ENCODE measurements around the gene AKT2. TPM values are rescaled to one million over a fixed set of nuclear protein-coding genes. Genes with fewer than 3 reads are reported as not detected.

AKT2 gene
- total RNA-seq, 1 experiment from 2014 or later: 149 TPM

- no peak overlapping the region for H2AFZ ChIP-seq
- no peak overlapping the region for H3K4me3 ChIP-seq
- H3K27ac ChIP-seq: no peak overlapping the region
- H3K9me3 ChIP-seq (ENCODE audit: insufficient read depth, low read depth): no peaks in the 10 kb centered on the region
- ChIA-PET POLR2A (ENCODE audit: unreplicated experiment) (no interaction called here), CTCF (no interaction called here)
- H3K4me1 ChIP-seq (replicated peaks; ENCODE audit: insufficient read depth): no peaks in the 10 kb centered on the region
- TF ChIP-seq EZH2 (IDR thresholded peaks at IDR 0.05; ENCODE audit: low read depth) (no peak), CTCF (conservative IDR thresholded peaks at IDR 0.05) (no peak)
- H3F3A ChIP-seq (ENCODE audit: insufficient read depth, low read depth): no peaks in the 10 kb centered on the region
- H3K27me3 ChIP-seq (ENCODE audit: insufficient read depth, low read depth): no peaks in the 10 kb centered on the region
- no peak for DNase-seq
- no peaks in the 10 kb centered on the region for H3K79me2 ChIP-seq (ENCODE audit: low read depth)
- H3K4me2 ChIP-seq: no peak overlapping the region
- BruUV-seq (replicated peaks): no TSS peak
- intact Hi-C loops (cut with micrococcal nuclease; ENCODE audit: unreplicated experiment): no loop called here
- no peaks in the 10 kb centered on the region for H3K36me3 ChIP-seq (ENCODE audit: low read depth)
- no peaks in the 10 kb centered on the region for H3K9me2 ChIP-seq (ENCODE audit: insufficient read depth)
- H4K20me1 ChIP-seq (ENCODE audit: insufficient read depth): no peaks in the 10 kb centered on the region
Measured at GRCh38 chr19:40322951-40323615, 37.9 kb upstream of the AKT2 start.

GRCh38 chr19:40322271-40322610 lies 37.1 kb upstream of the AKT2 start:
- ChIA-PET POLR2A (ENCODE audit: unreplicated experiment) (no interaction called here), CTCF (no interaction called here)
- H3K79me2 ChIP-seq (ENCODE audit: low read depth): no peaks in the 10 kb centered on the region
- H3K27ac ChIP-seq: no peak overlapping the region
- no peaks in the 10 kb centered on the region for H3K27me3 ChIP-seq (ENCODE audit: insufficient read depth, low read depth)
- no peak overlapping the region for H3K4me2 ChIP-seq
- H3F3A ChIP-seq (ENCODE audit: insufficient read depth, low read depth): no peaks in the 10 kb centered on the region
- H3K9me3 ChIP-seq (ENCODE audit: insufficient read depth, low read depth): no peaks in the 10 kb centered on the region
- no peaks in the 10 kb centered on the region for H3K36me3 ChIP-seq (ENCODE audit: low read depth)
- no peak for DNase-seq
- no peaks in the 10 kb centered on the region for H3K4me1 ChIP-seq (replicated peaks; ENCODE audit: insufficient read depth)
- no TSS peak for BruUV-seq (replicated peaks)
- intact Hi-C loops (cut with micrococcal nuclease; ENCODE audit: unreplicated experiment): no loop called here
- H2AFZ ChIP-seq: no peak overlapping the region
- no peak for TF ChIP-seq CTCF (conservative IDR thresholded peaks at IDR 0.05)
- no peak for TF ChIP-seq EZH2 (IDR thresholded peaks at IDR 0.05; ENCODE audit: low read depth)
- H4K20me1 ChIP-seq (ENCODE audit: insufficient read depth): no peaks in the 10 kb centered on the region
- H3K4me3 ChIP-seq: no peak overlapping the region
- H3K9me2 ChIP-seq (ENCODE audit: insufficient read depth): no peaks in the 10 kb centered on the region

- TF ChIP-seq CTCF (conservative IDR thresholded peaks at IDR 0.05) (no peak), EZH2 (IDR thresholded peaks at IDR 0.05; ENCODE audit: low read depth) (no peak)
- H3K9me2 ChIP-seq (ENCODE audit: insufficient read depth): no peaks in the 10 kb centered on the region
- H3K4me1 ChIP-seq (replicated peaks; ENCODE audit: insufficient read depth): no peaks in the 10 kb centered on the region
- H3F3A ChIP-seq (ENCODE audit: insufficient read depth, low read depth): no peaks in the 10 kb centered on the region
- no peak overlapping the region for H3K4me2 ChIP-seq
- no peak for DNase-seq
- ChIA-PET POLR2A (ENCODE audit: unreplicated experiment) (no interaction called here), CTCF (no interaction called here)
- H3K9me3 ChIP-seq (ENCODE audit: insufficient read depth, low read depth): no peaks in the 10 kb centered on the region
- H3K4me3 ChIP-seq: no peak overlapping the region
- intact Hi-C loops (cut with micrococcal nuclease; ENCODE audit: unreplicated experiment): no loop called here
- no peaks in the 10 kb centered on the region for H3K79me2 ChIP-seq (ENCODE audit: low read depth)
- no peaks in the 10 kb centered on the region for H3K36me3 ChIP-seq (ENCODE audit: low read depth)
- H3K27me3 ChIP-seq (ENCODE audit: insufficient read depth, low read depth): no peaks in the 10 kb centered on the region
- no peak overlapping the region for H2AFZ ChIP-seq
- BruUV-seq (replicated peaks): no TSS peak
- H4K20me1 ChIP-seq (ENCODE audit: insufficient read depth): no peaks in the 10 kb centered on the region
- no peak overlapping the region for H3K27ac ChIP-seq
Measured at GRCh38 chr19:40321566-40322270, 36.6 kb upstream of the AKT2 start.

Data from PC-9 (cell line).